Aorta (tissue), 5 donors: ENCODE measurements around the gene JAML. TPM values are rescaled to one million over a fixed set of nuclear protein-coding genes. Genes with fewer than 3 reads are reported as not detected.
A peak's percentile ranks its signal among the peaks of the same experiment; 100 is the strongest.

Source experiments
- ATAC-seq: fragments of 200-7000 bp; cut with Tn5 transposase; one replicate; pipeline ENCODE4 v1.9.1; 2022; ENCODE audit warnings: moderate library complexity; ENCODE audit not compliant: low FRiP score
- DNase-seq, 2 donors: peaks; one replicate each; pipeline ENCODE4 v3.0.0-alpha.2; 2020
- H3K27ac ChIP-seq, 2 donors: one replicate each; pipeline ENCODE4 v1.5.1; 2013; ENCODE audit warnings: low read length in 2 of 2, mild to moderate bottlenecking in 2 of 2, moderate library complexity in 2 of 2, control low read depth in 1 of 2, inconsistent platforms in 1 of 2, low read depth in 1 of 2
- H3K27me3 ChIP-seq, 2 donors: one replicate each; pipeline ENCODE4 v1.6.1; 2013; ENCODE audit warnings: control low read depth in 1 of 2, low read length in 1 of 2, mild to moderate bottlenecking in 1 of 2, moderate library complexity in 1 of 2; ENCODE audit not compliant: insufficient read depth in 2 of 2, control insufficient read depth in 1 of 2
- H3K36me3 ChIP-seq, 2 donors: one replicate each; pipeline ENCODE4 v1.6.1; 2013; ENCODE audit warnings: control low read depth in 1 of 2, low read length in 1 of 2, mild to moderate bottlenecking in 1 of 2; ENCODE audit not compliant: insufficient read depth in 2 of 2, control insufficient read depth in 1 of 2
- H3K4me1 ChIP-seq, 2 donors: one replicate each; pipeline ENCODE4 v1.6.1; 2013; ENCODE audit warnings: low read length in 2 of 2, control low read depth in 1 of 2, mild to moderate bottlenecking in 1 of 2, moderate library complexity in 1 of 2; ENCODE audit not compliant: insufficient read depth in 2 of 2, control insufficient read depth in 1 of 2
- H3K4me3 ChIP-seq, 2 donors: one replicate each; pipeline ENCODE4 v1.5.1; 2013; ENCODE audit warnings: low read length in 2 of 2, control low read depth in 1 of 2, mild to moderate bottlenecking in 1 of 2
- H3K9me3 ChIP-seq: one replicate; pipeline ENCODE4 v1.6.1; 2013; ENCODE audit warnings: mild to moderate bottlenecking, low read length; ENCODE audit not compliant: control insufficient read depth
- WGBS, 2 donors: extraction: QIAGEN DNeasy Blood & Tissue Kit; methylation state at CpG; one replicate each; pipeline ENCODE4 v1.1.7; 2013; 5-methylcytosine and 5-hydroxymethylcytosine counted together
- intact Hi-C, 2 donors: fragments of 100-400 bp; cut with DNase I; formaldehyde crosslinking; loops; one replicate each; pipeline versions ENCODE4 v1.14.2 to v1.15.0; 2022
- polyA plus RNA-seq, 2 donors: library from polyadenylated mRNA; stranded (reverse); fragments of 200-250 nt; gene quantifications; one replicate each; pipeline ENCODE4 v1.2.3, GENCODE V29; 2013
- total RNA-seq, 2 donors: library from RNA; stranded (reverse); fragmentation: NEBNext Ultra II Directional; extraction: Animal tissue kit (Norgen Biotek cat#: 25700); gene quantifications; one replicate each; pipeline ENCODE4 v1.2.1, GENCODE V29; 2021
- donor health status: healthy with polysubstance abuse.
- donor health status: Bipolar disorder and iron deficiency.
- donor health status: DM: no; HTN: no; CAD: no.
- donor health status: DM: no; HTN: no; CAD: no.
- donor health status: DM: yes; HTN: yes; CAD: no.

Gene JAML
- total and polyA plus RNA-seq, 4 donors, result 1.8 to 29.5 (median 6.0) TPM

GRCh38 chr11:118166641-118167040 lies 58.2 kb downstream of the JAML start:
- no peak for DNase-seq
- H3K4me1 ChIP-seq, result no peaks in the 10 kb centered on the region
- H3K9me3 ChIP-seq, result no peaks in the 10 kb centered on the region
- H3K27ac ChIP-seq, result no peak overlapping the region
- intact Hi-C loops, result no loop called here
- no peaks in the 10 kb centered on the region for H3K27me3 ChIP-seq
- H3K4me3 ChIP-seq, result no peak overlapping the region
- no peak for ATAC-seq
- WGBS, 2 donors, result 90 to 93% methylated on average over 7 to 17 of the region's 17 CpGs
- no peaks in the 10 kb centered on the region for H3K36me3 ChIP-seq

DNA sequence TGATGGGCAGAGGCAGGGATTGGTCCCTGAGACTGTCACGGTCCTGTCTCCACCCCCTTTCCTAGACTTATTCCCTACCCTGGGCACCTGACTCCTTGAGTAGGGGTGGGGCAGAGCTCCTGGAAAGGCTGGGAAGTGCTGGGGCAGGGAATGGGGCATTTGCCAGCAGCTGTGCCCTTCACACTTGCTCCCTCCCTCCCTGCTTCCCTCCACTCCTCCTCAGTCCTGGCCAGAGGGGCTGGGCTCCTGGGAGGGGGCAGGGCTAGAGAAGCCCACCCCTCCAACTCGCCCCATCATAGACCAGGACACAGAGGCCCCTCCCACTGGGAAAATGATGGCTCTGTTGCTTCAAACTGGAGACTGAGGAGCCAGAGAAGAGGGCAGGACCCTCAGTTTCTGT lies 59.9 kb downstream of the JAML start:
- Histone ChIP-seq H3K4me1 (no peaks in the 10 kb centered on the region), H3K9me3 (no peaks in the 10 kb centered on the region), H3K36me3 (no peaks in the 10 kb centered on the region), H3K27ac (no peak overlapping the region), H3K4me3 (no peak overlapping the region), H3K27me3 (no peaks in the 10 kb centered on the region)
- ATAC-seq (no peak), DNase-seq (peak in 1 of 2 donors; percentile 19)
- 64 to 78% methylated on average over 2 of the region's 2 CpGs for WGBS, 2 donors
- intact Hi-C loops, result no loop called here

DNA sequence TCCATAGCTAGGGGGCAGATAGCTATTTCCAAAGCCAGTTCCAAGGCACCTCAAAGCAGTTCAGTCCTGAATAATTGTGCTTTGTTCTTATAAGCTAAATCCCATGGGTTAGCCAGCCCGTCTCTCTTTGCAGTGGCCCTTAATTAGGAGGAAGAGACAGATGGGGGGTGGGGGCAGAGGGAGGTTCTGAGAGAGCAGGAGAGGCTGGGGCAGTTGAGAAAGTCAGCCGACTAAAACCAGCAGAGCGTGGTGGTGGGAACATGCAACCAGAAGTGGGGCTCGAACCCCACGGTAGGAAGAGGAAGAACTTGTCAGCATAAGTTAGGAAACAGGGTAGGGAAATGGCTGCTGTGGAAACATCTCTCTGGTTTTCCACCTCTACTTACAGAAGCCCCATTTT lies 61.3 kb downstream of the JAML start:
- Histone ChIP-seq H3K4me1 (no peaks in the 10 kb centered on the region), H3K27ac (no peak overlapping the region), H3K27me3 (no peaks in the 10 kb centered on the region), H3K9me3 (no peaks in the 10 kb centered on the region), H3K36me3 (no peaks in the 10 kb centered on the region), H3K4me3 (no peak overlapping the region)
- 61 to 74% methylated on average over 5 of the region's 5 CpGs for WGBS, 2 donors
- intact Hi-C loops, result no loop called here
- ATAC-seq (no peak), DNase-seq (peak in 1 of 2 donors; percentile 6)

DNA sequence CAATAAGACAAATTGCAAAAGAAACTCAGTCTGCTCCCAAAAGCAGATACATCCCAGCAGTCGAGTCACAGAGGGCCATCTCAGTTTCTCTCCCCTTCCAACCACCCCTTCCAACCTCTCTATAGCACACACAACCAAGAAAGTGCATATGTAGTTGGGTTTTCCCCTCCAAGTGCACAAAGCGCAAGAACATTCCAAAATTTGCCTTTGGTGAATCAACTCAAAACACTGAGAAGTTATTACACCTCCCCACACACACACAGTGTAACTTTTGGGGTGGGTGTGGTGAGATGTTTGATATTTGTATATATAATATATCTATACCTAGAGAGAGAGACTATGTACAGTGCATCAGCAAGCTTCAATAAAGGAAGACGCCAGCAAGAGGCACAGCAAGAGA lies 62.0 kb downstream of the JAML start:
- Histone ChIP-seq H3K27me3 (no peaks in the 10 kb centered on the region), H3K4me1 (no peaks in the 10 kb centered on the region), H3K36me3 (no peaks in the 10 kb centered on the region), H3K9me3 (no peaks in the 10 kb centered on the region), H3K27ac (no peak overlapping the region), H3K4me3 (no peak overlapping the region)
- ATAC-seq, result no peak
- no peak for DNase-seq
- 82 to 83% methylated on average over 3 of the region's 3 CpGs for WGBS, 2 donors
- intact Hi-C loops, result no loop called here

- no peak for ATAC-seq
- no peak for DNase-seq
- no peaks in the 10 kb centered on the region for H3K9me3 ChIP-seq
- no peaks in the 10 kb centered on the region for H3K4me1 ChIP-seq
- H3K4me3 ChIP-seq, result no peak overlapping the region
- WGBS, 2 donors, result 66 to 70% methylated on average over 6 of the region's 6 CpGs
- no peaks in the 10 kb centered on the region for H3K36me3 ChIP-seq
- intact Hi-C loops, result no loop called here
- no peaks in the 10 kb centered on the region for H3K27me3 ChIP-seq
- no peak overlapping the region for H3K27ac ChIP-seq
These were observed 63.0 kb downstream of the JAML start for GRCh38 chr11:118161786-118162185.

DNA sequence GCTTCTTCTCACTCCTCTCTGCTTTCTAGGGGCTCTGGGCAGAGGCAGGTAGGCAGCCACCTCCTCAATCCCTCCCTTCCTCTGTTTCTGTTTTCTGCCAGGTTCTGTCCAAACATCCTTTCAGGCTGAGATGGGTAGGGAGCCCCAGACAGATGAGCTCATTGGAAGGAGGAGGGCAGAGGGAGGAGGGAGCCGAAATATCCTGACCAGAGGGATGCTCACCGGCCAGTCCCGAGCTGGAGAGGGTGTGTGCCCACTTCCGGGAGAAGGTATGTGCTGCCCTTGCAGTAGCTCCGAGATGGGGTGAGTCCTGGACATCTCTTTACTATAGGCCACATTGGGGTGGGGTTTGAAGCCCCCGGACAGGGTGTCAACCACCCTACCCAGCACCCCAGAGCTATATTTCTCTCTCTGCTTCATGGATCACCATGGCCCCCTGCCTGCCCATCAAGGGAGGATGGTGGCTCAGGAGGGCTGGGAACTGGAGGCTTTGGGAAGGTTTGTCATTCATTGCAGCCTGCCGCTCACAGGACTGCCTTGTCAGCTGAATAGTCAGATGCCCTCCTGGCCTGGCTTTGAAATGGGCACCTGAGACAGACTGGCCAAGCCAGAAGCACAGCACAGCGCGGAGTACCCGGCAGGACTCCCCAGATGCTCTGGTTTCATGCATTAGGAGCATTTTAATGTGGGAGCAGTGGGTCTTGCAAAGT lies 67.5 kb downstream of the JAML start:
- intact Hi-C loops, result no loop called here
- Histone ChIP-seq H3K9me3 (no peaks in the 10 kb centered on the region), H3K36me3 (no peaks in the 10 kb centered on the region), H3K4me1 (no peaks in the 10 kb centered on the region), H3K27ac (no peak overlapping the region), H3K27me3 (no peaks in the 10 kb centered on the region), H3K4me3 (no peak overlapping the region)
- ATAC-seq (no peak), DNase-seq (peak in 1 of 2 donors; percentile 55)
- 32 to 36% methylated on average over 10 of the region's 10 CpGs for WGBS, 2 donors

DNA sequence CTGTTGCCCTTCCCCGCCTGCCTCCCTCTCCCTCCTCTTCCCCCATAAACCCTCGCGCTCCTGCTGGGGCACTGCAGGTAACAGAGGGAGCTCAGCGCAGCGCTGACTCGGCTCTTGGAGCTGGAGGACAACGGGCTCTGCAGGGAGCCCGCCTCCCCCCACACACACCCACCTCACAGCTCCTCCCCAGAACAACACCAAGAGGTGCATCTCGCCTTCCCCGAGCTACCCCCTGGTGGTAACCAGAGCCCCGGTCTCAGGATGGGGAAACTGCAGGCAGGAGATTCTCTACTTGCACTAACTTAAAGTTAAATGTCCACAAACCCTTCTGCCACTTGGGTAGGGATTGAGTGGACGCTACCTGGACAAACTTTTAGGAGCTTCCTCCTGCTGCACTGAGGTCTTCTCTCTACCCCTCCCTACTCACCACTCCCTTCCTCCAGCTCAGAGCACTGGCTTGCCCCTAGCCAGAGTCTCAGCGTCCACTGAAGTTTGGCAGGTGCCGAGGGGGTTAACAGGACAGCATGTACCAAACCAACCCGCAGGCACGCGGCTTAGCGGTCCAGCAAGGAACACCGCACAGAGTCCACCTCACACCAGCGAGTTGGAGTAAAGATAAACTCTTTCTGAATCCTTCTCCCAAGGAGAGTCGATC lies 68.2 kb downstream of the JAML start:
- Histone ChIP-seq H3K27me3 (no peaks in the 10 kb centered on the region), H3K4me3 (no peak overlapping the region), H3K4me1 (no peaks in the 10 kb centered on the region), H3K27ac (no peak overlapping the region), H3K36me3 (no peaks in the 10 kb centered on the region), H3K9me3 (no peaks in the 10 kb centered on the region)
- DNase-seq (peak in 1 of 2 donors; percentile 55), ATAC-seq (no peak)
- intact Hi-C loops, result no loop called here
- WGBS, 2 donors, result 3 to 4% methylated on average over 21 of the region's 21 CpGs

DNA sequence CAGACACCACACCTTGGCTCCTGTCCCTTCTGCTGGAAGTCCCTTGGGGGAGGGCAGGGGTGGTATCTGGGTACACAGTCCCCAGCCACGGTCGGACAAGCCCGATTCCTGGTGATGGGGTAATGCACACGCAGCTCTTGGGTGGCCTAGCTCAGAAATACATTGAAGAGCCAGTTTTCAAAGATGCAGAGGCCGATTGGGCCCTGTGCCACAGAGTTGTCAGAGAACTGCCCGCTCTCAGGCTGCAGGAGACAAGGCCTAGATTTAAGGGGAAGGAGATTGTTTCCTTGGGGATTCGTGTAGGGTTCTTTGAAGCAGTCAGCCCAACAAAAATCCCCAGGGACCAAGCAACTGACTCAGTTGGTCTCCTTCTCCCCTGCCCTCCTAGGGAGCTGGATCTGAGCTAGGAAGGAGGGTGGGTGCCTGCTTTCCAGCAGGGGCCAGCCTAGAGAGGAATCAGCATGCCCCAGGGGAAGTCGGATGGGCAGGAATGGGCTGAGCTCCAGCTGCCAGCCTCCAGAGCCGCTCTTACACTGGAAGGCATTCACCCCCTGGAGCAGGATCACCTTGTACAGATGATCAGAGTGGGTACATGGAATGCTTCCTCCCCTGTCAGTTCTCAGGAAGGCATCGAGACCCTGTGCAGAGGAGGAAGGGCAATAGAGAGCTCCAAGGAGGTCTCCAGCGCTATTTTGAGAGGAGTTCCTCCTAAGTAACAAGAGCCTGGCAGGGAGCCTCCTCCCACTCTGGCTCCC lies 68.9 kb downstream of the JAML start:
- WGBS, 2 donors, result 35 to 36% methylated on average over 11 of the region's 11 CpGs
- Histone ChIP-seq H3K27ac (no peak overlapping the region), H3K4me1 (no peaks in the 10 kb centered on the region), H3K27me3 (peaks cover 0 to 2% of the 10 kb centered on the region in 2 donors), H3K36me3 (no peaks in the 10 kb centered on the region), H3K9me3 (no peaks in the 10 kb centered on the region), H3K4me3 (no peak overlapping the region)
- no peak for DNase-seq
- intact Hi-C loops, result no loop called here
- no peak for ATAC-seq
